Dendritic cell treated with granulocyte-macrophage colony-stimulating factor and Interleukin-4, amounts not matched to agents 40 ng/mL and 50 ng/mL, for 4 days (primary cell): ENCODE results near the gene TEN1.
"Not testable (repeated sequence)": the region's sequence is repeated elsewhere in the genome, so short reads cannot be mapped to it uniquely, and the experiment has no call there.

Experiments
- H3K27ac Mint-ChIP-seq: one replicate; pipeline ENCODE4 v1.8.0; 2022; ENCODE audit warnings: mild to moderate bottlenecking, mixed read lengths
- H3K27me3 Mint-ChIP-seq: one replicate; pipeline ENCODE4 v1.8.0; 2022; ENCODE audit warnings: mild to moderate bottlenecking, mixed read lengths
- H3K36me3 Mint-ChIP-seq: one replicate; pipeline ENCODE4 v1.8.0; 2022; ENCODE audit warnings: low read depth, mixed read lengths
- H3K4me1 Mint-ChIP-seq: one replicate; pipeline ENCODE4 v1.8.0; 2022; ENCODE audit warnings: low read depth, mixed read lengths
- H3K4me3 Mint-ChIP-seq: one replicate; pipeline ENCODE4 v1.8.0; 2022; ENCODE audit warnings: mild to moderate bottlenecking, moderate library complexity, mixed read lengths
- H3K9me3 Mint-ChIP-seq: one replicate; pipeline ENCODE4 v1.8.0; 2022; ENCODE audit warnings: mixed read lengths
- intact Hi-C: fragments of 100-400 bp; cut with micrococcal nuclease; formaldehyde crosslinking; loops from one replicate; pipeline ENCODE4 v1.15.0; 2022

TEN1 gene

GRCh38 chr17:75959839-75960511, 19.1 kb upstream of the TEN1 start:
- H3K27me3 Mint-ChIP-seq: no peaks in the 10 kb centered on the region
- no peak overlapping the region for H3K27ac Mint-ChIP-seq
- H3K4me1 Mint-ChIP-seq: no peaks in the 10 kb centered on the region
- no peak overlapping the region for H3K4me3 Mint-ChIP-seq
- no peaks in the 10 kb centered on the region for H3K9me3 Mint-ChIP-seq
- peaks cover 70% of the 10 kb centered on the region for H3K36me3 Mint-ChIP-seq
- intact Hi-C loops: no loop called here

DNA sequence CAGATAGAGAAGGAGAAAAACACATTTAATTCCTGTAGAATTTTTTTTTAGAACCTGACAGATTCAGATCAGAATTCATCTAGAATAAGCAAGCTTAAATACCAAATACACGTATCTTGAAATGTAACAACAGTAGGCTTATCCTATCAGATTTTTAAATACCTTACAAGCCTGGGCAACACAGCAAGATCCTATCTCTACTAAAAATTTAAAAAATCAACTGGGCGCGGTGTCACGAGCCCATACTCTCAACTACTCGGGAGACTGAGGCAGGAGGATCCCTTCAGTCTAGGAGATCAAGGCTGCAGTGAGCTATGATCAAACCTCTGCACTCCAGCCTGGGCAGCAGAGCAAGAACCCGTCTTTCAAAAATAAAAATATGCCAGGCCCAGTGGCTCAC, 13.6 kb upstream of the TEN1 start:
- Mint-ChIP-seq H3K4me3 (no peak overlapping the region), H3K9me3 (no peaks in the 10 kb centered on the region), H3K27ac (no peak overlapping the region), H3K27me3 (no peaks in the 10 kb centered on the region), H3K4me1 (peaks cover 13% of the 10 kb centered on the region), H3K36me3 (peaks cover 55% of the 10 kb centered on the region)
- intact Hi-C loops: no loop called here

DNA sequence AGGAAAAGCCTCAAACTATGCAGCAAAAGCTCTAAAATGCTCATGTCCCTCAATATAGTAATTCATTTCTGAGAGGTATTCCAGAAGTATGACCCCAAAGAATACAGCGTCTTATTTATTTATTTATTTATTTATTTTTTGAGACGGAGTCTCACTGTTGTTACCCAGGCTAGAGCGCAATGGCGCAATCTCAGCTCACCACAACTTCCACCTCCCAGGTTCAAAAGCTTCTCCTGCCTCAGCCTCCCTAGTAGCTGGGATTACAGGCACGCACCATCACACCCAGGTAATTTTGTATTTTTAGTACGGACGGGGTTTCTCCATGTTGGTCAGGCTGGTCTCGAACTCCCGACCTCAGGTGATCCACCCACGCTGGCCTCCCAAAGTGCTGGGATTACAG, 10.0 kb upstream of the TEN1 start:
- H3K9me3 Mint-ChIP-seq, H3K4me3 Mint-ChIP-seq, intact Hi-C loops, H3K27me3 Mint-ChIP-seq: not testable (repeated sequence)
- H3K27ac Mint-ChIP-seq: peak overlapping the region; percentile 58
- H3K36me3 Mint-ChIP-seq: peaks cover 67% of the 10 kb centered on the region
- peaks cover 34% of the 10 kb centered on the region for H3K4me1 Mint-ChIP-seq

- H3K27ac Mint-ChIP-seq: peak overlapping the region; percentile 58
- intact Hi-C loops: no loop called here
- peaks cover 77% of the 10 kb centered on the region for H3K36me3 Mint-ChIP-seq
- no peak overlapping the region for H3K4me3 Mint-ChIP-seq
- H3K27me3 Mint-ChIP-seq: no peaks in the 10 kb centered on the region
- H3K4me1 Mint-ChIP-seq: peaks cover 34% of the 10 kb centered on the region
- H3K9me3 Mint-ChIP-seq: no peaks in the 10 kb centered on the region
Measured at GRCh38 chr17:75970011-75970523, 9.0 kb upstream of the TEN1 start.

GRCh38 chr17:75970626-75971025, 8.4 kb upstream of the TEN1 start:
- peaks cover 36% of the 10 kb centered on the region for H3K4me1 Mint-ChIP-seq
- H3K27me3 Mint-ChIP-seq: no peaks in the 10 kb centered on the region
- peaks cover 81% of the 10 kb centered on the region for H3K36me3 Mint-ChIP-seq
- peak overlapping the region; percentile 58 for H3K27ac Mint-ChIP-seq
- no peak overlapping the region for H3K4me3 Mint-ChIP-seq
- intact Hi-C loops: no loop called here
- no peaks in the 10 kb centered on the region for H3K9me3 Mint-ChIP-seq

DNA sequence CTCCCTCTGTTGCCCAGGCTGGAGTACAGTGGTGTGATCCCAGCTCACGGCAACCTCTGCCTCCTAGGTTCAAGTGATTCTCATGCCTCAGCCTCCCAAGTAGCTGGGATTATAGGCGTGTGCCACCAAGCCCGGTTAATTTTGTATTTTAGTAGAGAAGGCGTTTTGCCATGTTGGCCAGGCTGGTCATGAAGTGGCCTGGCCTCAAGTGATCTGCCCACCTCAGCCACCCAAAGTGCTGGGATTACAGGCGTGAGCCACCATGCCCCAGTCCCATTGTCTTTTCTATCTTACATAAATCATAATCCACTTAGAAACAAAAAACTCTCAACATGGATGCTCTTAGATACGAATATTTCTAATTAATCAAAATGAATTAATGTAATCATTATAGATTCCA, 3.9 kb upstream of the TEN1 start:
- H3K4me3 Mint-ChIP-seq, H3K27ac Mint-ChIP-seq, H3K9me3 Mint-ChIP-seq, intact Hi-C loops, H3K27me3 Mint-ChIP-seq: not testable (repeated sequence)
- Mint-ChIP-seq H3K4me1 (peaks cover 54% of the 10 kb centered on the region), H3K36me3 (peaks cover 82% of the 10 kb centered on the region)

DNA sequence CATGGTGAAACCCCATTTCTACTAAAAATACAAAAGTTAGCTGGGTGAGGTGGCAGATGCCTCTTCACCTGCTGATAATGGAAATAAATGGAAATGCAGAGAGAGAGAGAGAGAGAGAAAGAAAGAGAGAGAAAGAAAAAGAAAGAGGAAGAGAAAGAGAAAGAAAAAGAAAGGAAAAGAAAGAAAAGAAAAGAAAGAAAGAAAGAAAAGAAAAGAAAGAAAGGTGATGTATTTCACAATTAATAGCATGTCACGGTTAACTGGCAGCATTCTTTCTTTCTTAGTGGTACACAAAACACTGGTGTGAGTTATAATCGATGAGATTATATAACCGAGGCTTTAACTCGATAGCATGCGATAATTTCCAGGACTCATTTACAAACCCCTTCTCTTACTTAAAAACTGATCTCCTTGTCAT, 3.3 kb upstream of the TEN1 start:
- H3K36me3 Mint-ChIP-seq: peaks cover 81% of the 10 kb centered on the region
- peaks cover 54% of the 10 kb centered on the region for H3K4me1 Mint-ChIP-seq
- no peaks in the 10 kb centered on the region for H3K27me3 Mint-ChIP-seq
- H3K9me3 Mint-ChIP-seq: no peaks in the 10 kb centered on the region
- H3K27ac Mint-ChIP-seq: no peak overlapping the region
- intact Hi-C loops: no loop called here
- H3K4me3 Mint-ChIP-seq: no peak overlapping the region

DNA sequence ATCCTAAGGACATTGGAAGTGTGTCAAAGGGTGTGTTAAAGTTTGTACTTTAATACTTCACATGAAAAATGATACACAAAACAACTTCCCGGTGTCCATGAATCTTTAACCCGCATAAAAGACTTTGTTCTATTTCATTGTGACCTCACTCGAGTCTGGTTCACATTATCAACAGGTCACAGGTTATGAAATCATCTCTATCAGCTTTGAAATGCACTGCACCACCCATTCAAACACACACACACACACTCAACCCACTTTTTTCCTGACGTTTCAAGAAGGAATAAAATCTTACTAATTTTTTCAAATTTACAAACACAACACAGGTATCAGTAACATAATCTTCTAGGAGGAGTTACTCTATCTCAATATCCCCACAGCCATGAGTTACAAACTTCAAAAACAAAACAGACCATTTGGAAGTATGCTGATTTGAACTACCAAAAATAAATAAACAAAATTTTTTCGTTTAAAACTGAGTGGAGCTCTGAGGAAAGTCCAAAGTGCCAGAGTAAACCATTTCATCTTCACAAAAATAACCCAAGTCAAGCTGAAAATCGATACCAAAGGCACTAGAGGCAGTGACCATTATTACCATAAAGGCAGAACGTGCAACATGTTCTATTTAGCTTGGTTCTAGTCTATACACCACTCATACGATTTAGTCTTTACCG, 2.7 kb upstream of the TEN1 start:
- no peak overlapping the region for H3K27ac Mint-ChIP-seq
- no peaks in the 10 kb centered on the region for H3K9me3 Mint-ChIP-seq
- H3K36me3 Mint-ChIP-seq: peaks cover 77% of the 10 kb centered on the region
- H3K27me3 Mint-ChIP-seq: no peaks in the 10 kb centered on the region
- no peak overlapping the region for H3K4me3 Mint-ChIP-seq
- intact Hi-C loops: no loop called here
- peaks cover 56% of the 10 kb centered on the region for H3K4me1 Mint-ChIP-seq

- intact Hi-C loops: loop anchor here (1.0 to 2.0 kb wide), 2 partner anchors 38 to 75 kb away; partner anchors contain the start of genes FBF1 and MRPL38
- peaks cover 42% of the 10 kb centered on the region for H3K36me3 Mint-ChIP-seq
- H3K9me3 Mint-ChIP-seq: no peaks in the 10 kb centered on the region
- no peaks in the 10 kb centered on the region for H3K27me3 Mint-ChIP-seq
- H3K4me3 Mint-ChIP-seq: peak overlapping the region; percentile 83
- H3K4me1 Mint-ChIP-seq: peaks cover 59% of the 10 kb centered on the region
- H3K27ac Mint-ChIP-seq: peak overlapping the region; percentile 97
Measured at GRCh38 chr17:75979705-75980187, 706 bp downstream of the TEN1 start.

- H3K27ac Mint-ChIP-seq: peak overlapping the region; percentile 97
- H3K9me3 Mint-ChIP-seq: no peaks in the 10 kb centered on the region
- H3K36me3 Mint-ChIP-seq: peaks cover 37% of the 10 kb centered on the region
- no peaks in the 10 kb centered on the region for H3K27me3 Mint-ChIP-seq
- peak overlapping the region; percentile 83 for H3K4me3 Mint-ChIP-seq
- H3K4me1 Mint-ChIP-seq: peaks cover 59% of the 10 kb centered on the region
- intact Hi-C loops: no loop called here
Measured at GRCh38 chr17:75980188-75981018, 1.4 kb downstream of the TEN1 start.

GRCh38 chr17:75981019-75981615, 2.1 kb downstream of the TEN1 start:
- H3K36me3 Mint-ChIP-seq: peaks cover 34% of the 10 kb centered on the region
- no peak overlapping the region for H3K4me3 Mint-ChIP-seq
- peak overlapping the region; percentile 97 for H3K27ac Mint-ChIP-seq
- no peaks in the 10 kb centered on the region for H3K9me3 Mint-ChIP-seq
- H3K27me3 Mint-ChIP-seq: no peaks in the 10 kb centered on the region
- intact Hi-C loops: no loop called here
- H3K4me1 Mint-ChIP-seq: peaks cover 52% of the 10 kb centered on the region

- Mint-ChIP-seq H3K36me3 (peaks cover 25% of the 10 kb centered on the region), H3K27ac (peak overlapping the region; percentile 30), H3K9me3 (no peaks in the 10 kb centered on the region), H3K4me3 (no peak overlapping the region), H3K4me1 (peaks cover 34% of the 10 kb centered on the region), H3K27me3 (no peaks in the 10 kb centered on the region)
- intact Hi-C loops: no loop called here
Measured at GRCh38 chr17:75983501-75984181, 4.6 kb downstream of the TEN1 start.

DNA sequence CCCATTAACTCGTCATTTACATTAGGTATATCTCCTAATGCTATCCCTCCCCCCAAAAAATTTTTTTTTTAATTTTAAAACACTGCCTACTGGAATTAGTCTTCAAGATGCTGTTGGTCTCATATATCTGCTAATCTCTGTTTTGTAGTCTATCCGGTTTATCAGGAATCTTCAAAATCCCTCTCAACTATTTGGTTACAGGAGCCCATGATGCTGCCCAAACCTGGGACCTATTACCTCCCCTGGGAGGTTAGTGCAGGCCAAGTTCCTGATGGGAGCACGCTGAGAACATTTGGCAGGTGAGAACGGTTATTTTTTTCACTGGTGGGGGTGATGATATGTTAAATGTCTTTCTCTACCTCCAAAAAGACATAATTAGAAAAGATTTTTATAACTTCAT, 6.9 kb downstream of the TEN1 start:
- Mint-ChIP-seq H3K9me3 (no peaks in the 10 kb centered on the region), H3K36me3 (peaks cover 12% of the 10 kb centered on the region), H3K27ac (no peak overlapping the region), H3K4me1 (peaks cover 20% of the 10 kb centered on the region), H3K27me3 (no peaks in the 10 kb centered on the region), H3K4me3 (no peak overlapping the region)
- intact Hi-C loops: no loop called here
